ENCODE results near the gene TMEM60.
"Not testable (repeated sequence)": the region's sequence is repeated elsewhere in the genome, so short reads cannot be mapped to it uniquely, and the experiment has no call there.

TMEM60 gene

DNA sequence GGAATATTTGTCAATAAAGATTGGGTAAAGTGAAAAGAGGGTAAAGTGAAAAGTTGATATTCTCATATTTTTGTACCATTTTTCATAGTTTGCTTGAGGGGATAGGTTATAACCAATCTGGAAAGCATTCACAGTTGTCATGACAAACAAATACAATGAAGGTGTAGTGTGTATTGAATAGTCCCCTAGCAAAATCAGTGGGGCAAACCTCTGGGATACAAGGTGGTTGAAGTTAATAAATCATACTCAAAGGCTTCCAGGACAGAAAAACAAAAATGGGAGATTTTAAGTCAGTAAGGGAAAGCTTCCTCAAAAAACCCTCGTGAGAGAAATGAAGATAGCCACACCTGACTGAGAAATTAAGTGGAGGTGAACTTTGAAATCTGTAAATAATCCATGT, 39.7 kb upstream of the TMEM60 start:
- no peaks in the 10 kb centered on the region for H3K36me3 ChIP-seq (ENCODE audit: control insufficient read depth, insufficient read depth, low read length)
- no peak overlapping the region for H3K4me3 ChIP-seq (replicated peaks; ENCODE audit: low read depth, low read length)
- no peak for DNase-seq (ENCODE audit: extremely low read depth, insufficient read length)
- no peaks in the 10 kb centered on the region for H3K27me3 ChIP-seq (replicated peaks; ENCODE audit: control insufficient read depth, insufficient read depth, low read length)
- TF ChIP-seq, protein P1, sequence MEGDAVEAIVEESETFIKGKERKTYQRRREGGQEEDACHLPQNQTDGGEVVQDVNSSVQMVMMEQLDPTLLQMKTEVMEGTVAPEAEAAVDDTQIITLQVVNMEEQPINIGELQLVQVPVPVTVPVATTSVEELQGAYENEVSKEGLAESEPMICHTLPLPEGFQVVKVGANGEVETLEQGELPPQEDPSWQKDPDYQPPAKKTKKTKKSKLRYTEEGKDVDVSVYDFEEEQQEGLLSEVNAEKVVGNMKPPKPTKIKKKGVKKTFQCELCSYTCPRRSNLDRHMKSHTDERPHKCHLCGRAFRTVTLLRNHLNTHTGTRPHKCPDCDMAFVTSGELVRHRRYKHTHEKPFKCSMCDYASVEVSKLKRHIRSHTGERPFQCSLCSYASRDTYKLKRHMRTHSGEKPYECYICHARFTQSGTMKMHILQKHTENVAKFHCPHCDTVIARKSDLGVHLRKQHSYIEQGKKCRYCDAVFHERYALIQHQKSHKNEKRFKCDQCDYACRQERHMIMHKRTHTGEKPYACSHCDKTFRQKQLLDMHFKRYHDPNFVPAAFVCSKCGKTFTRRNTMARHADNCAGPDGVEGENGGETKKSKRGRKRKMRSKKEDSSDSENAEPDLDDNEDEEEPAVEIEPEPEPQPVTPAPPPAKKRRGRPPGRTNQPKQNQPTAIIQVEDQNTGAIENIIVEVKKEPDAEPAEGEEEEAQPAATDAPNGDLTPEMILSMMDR (IDR thresholded peaks at IDR 0.05; ENCODE audit: insufficient read depth, low read length, poor library complexity, severe bottlenecking) = no peak

DNA sequence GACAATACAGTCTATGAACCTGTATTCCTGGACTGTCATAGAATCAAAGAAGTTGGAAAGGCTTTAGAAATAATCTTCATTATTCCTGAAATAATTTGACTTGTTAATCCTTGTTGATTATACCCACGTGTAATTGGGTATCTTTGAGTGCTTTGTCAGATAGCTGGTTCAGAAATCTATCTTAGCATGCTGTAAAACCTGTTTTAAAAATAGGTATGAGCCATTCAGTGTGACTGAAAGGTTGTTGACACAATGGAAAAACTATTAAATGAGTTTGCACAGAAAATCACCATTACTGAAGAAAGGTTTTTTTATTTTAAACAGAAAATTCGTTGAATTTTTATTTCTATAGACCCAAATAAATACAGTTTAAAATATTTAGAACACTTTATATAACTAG, 39.0 kb upstream of the TMEM60 start:
- DNase-seq (ENCODE audit: extremely low read depth, insufficient read length) = no peak
- Histone ChIP-seq H3K4me3 (replicated peaks; ENCODE audit: low read depth, low read length) (no peak overlapping the region), H3K36me3 (ENCODE audit: control insufficient read depth, insufficient read depth, low read length) (no peaks in the 10 kb centered on the region), H3K27me3 (replicated peaks; ENCODE audit: control insufficient read depth, insufficient read depth, low read length) (no peaks in the 10 kb centered on the region)
- TF ChIP-seq, protein P1 (IDR thresholded peaks at IDR 0.05; ENCODE audit: insufficient read depth, low read length, poor library complexity, severe bottlenecking) = no peak

DNA sequence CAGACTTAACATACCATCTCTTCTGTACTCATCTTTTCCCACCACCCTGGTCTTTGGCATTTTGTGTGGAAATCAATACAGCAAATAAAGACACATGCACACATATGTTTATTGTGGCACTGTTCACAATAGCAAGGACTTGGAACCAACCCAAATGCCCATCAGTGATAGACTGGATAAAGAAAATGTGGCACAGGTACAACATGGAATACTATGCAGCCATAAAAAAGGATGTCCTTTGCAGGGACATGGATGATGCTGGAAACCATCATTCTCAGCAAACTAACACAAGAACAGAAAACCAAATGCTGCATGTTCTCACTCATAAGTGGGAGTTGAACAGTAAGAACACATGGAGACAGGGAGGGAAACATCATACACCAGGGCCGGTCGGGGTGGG, 38.2 kb upstream of the TMEM60 start:
- not testable (repeated sequence) for H3K27me3 ChIP-seq (replicated peaks; ENCODE audit: control insufficient read depth, insufficient read depth, low read length); H3K36me3 ChIP-seq (ENCODE audit: control insufficient read depth, insufficient read depth, low read length); H3K4me3 ChIP-seq (replicated peaks; ENCODE audit: low read depth, low read length); DNase-seq (ENCODE audit: extremely low read depth, insufficient read length)

DNA sequence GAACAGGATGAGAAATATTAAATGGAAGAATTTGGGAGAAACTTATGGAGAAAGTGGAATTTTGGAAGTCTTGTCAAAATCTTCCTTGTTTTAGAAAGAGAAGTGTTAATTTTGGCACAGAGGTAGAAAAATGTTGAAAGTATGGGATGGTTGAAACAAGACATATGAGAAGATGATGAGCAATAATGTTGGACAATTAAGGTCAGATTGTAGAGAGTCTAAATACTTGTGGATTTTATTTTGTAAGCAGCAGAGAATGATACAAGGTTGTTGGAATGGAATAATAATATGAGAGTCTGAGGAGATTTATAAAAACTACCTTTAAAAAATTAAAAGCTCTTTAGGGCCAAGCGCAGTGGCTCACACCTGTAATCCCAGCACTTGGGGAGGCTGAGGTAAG, 34.9 kb upstream of the TMEM60 start:
- DNase-seq (ENCODE audit: extremely low read depth, insufficient read length) = no peak
- TF ChIP-seq, protein P1 (IDR thresholded peaks at IDR 0.05; ENCODE audit: insufficient read depth, low read length, poor library complexity, severe bottlenecking) = no peak
- Histone ChIP-seq H3K27me3 (replicated peaks; ENCODE audit: control insufficient read depth, insufficient read depth, low read length) (no peaks in the 10 kb centered on the region), H3K36me3 (ENCODE audit: control insufficient read depth, insufficient read depth, low read length) (no peaks in the 10 kb centered on the region), H3K4me3 (replicated peaks; ENCODE audit: low read depth, low read length) (no peak overlapping the region)

DNA sequence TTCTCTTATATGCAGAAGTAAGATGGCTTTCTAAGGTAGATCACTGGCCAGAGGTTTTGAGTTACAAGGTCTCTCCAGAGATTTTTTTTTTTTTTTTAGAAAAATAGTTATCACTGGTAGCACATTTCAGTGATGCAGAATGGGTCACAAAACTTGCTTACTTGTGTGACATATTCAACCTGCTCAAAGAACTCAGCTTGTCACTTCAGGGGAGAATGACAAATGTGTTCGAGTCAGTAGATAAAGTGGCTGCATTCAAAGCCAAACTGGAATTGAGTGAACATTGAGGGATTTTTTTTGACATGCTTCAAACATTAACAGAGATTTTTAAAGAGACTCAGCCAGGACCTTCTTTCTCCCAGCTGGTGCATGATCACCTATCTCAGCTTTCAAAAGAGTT, 33.7 kb upstream of the TMEM60 start:
- Histone ChIP-seq H3K36me3 (ENCODE audit: control insufficient read depth, insufficient read depth, low read length) (no peaks in the 10 kb centered on the region), H3K27me3 (replicated peaks; ENCODE audit: control insufficient read depth, insufficient read depth, low read length) (no peaks in the 10 kb centered on the region), H3K4me3 (replicated peaks; ENCODE audit: low read depth, low read length) (no peak overlapping the region)
- no peak for DNase-seq (ENCODE audit: extremely low read depth, insufficient read length)
- TF ChIP-seq, protein P1 (IDR thresholded peaks at IDR 0.05; ENCODE audit: insufficient read depth, low read length, poor library complexity, severe bottlenecking) = no peak

DNA sequence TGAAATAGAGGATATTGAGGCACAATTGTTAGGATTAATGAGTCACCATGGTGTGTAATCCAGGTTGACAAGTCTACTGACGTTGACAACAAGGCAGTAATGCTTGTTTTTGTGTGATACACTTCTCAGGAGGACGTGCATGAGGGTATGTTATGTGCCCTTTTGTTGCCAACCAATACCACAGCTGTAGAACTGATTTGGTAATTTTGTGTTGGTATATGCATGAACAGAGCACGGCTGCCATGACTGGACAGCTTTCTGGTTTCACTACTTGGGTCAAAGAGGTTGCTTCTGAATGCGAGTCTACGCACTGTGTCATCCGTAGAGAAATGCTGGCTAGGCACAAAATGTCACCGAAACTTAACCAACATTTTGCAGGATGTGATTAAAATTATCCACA, 33.2 kb upstream of the TMEM60 start:
- Histone ChIP-seq H3K27me3 (replicated peaks; ENCODE audit: control insufficient read depth, insufficient read depth, low read length) (no peaks in the 10 kb centered on the region), H3K4me3 (replicated peaks; ENCODE audit: low read depth, low read length) (no peak overlapping the region), H3K36me3 (ENCODE audit: control insufficient read depth, insufficient read depth, low read length) (no peaks in the 10 kb centered on the region)
- TF ChIP-seq, protein P1 (IDR thresholded peaks at IDR 0.05; ENCODE audit: insufficient read depth, low read length, poor library complexity, severe bottlenecking) = no peak
- DNase-seq (ENCODE audit: extremely low read depth, insufficient read length) = no peak
